Gastroesophageal sphincter (tissue), 4 donors: Measurements from ENCODE around the gene KAZN. TPM values are rescaled to one million over a fixed set of nuclear protein-coding genes. Genes with fewer than 3 reads are reported as not detected.

Experiments
- ATAC-seq: fragments of 150-250 bp; one replicate; pipeline ENCODE4 v1.9.1; 2016; ENCODE audit warnings: mild to moderate bottlenecking, moderate library complexity
- H3K27ac ChIP-seq, 4 donors: fragments of 200-600 bp; sonication (generic) in 3 of 4; 1 replicate in 3 of 4; 2 replicates in 1 of 4; pipeline ENCODE4 v1.5.1; 2016 to 2019
- H3K27me3 ChIP-seq: fragments of 200-600 bp; sonication (generic); one replicate; pipeline ENCODE4 v1.5.1; 2019
- H3K36me3 ChIP-seq, 2 donors: fragments of 200-600 bp; sonication (generic); one replicate each; pipeline ENCODE4 v1.5.1; 2019; ENCODE audit warnings: control low read depth in 1 of 2
- H3K4me1 ChIP-seq, 3 donors: fragments of 200-600 bp; sonication (generic); 1 replicate in 2 of 3; 2 replicates in 1 of 3; pipeline ENCODE4 v1.5.1; 2016 to 2019; ENCODE audit warnings: control low read depth in 2 of 3
- H3K4me3 ChIP-seq, 2 donors: fragments of 200-600 bp; sonication (generic); one replicate each; pipeline ENCODE4 v1.5.1; 2019; ENCODE audit warnings: mild to moderate bottlenecking in 1 of 2, moderate library complexity in 1 of 2
- H3K9me3 ChIP-seq, 3 donors: fragments of 200-600 bp; sonication (generic); one replicate each; pipeline ENCODE4 v1.5.1; 2017 to 2019; ENCODE audit warnings: control low read depth in 2 of 3
- EP300 ChIP-seq: sonication (generic); formaldehyde crosslinking; IDR thresholded peaks from one replicate; pipeline ENCODE4 v1.6.1; 2017; ENCODE audit warnings: antibody characterized with exemption, mild to moderate bottlenecking
- POLR2A ChIP-seq, 2 donors: fragments of 450-650 bp; IDR thresholded peaks; one replicate each; pipeline ENCODE4 v1.6.1; 2017; ENCODE audit warnings: antibody characterized with exemption in 2 of 2, mild to moderate bottlenecking in 2 of 2, moderate library complexity in 1 of 2
- POLR2AphosphoS5 ChIP-seq: sonication (generic); formaldehyde crosslinking; IDR thresholded peaks from one replicate; pipeline ENCODE4 v1.6.1; 2017; ENCODE audit warnings: antibody characterized with exemption
- WGBS, 2 donors: methylation state at CpG; one replicate each; pipeline ENCODE4 v1.1.5; 2018; ENCODE audit warnings: low coverage in 1 of 2; 5-methylcytosine and 5-hydroxymethylcytosine counted together
- total RNA-seq, 4 donors: library from RNA; depleted of rRNA; stranded (reverse); fragments of >200 nt; gene quantifications; one replicate each; pipeline ENCODE4 v1.1.0, GENCODE V29; 2016
- TF ChIP-seq, protein P1 (sequence below), 4 experiments: fragments of 200-600 bp in 2 of 4; fragments of 450-650 bp in 2 of 4; sonication (generic) in 1 of 4; IDR thresholded peaks; one replicate each; pipeline ENCODE4 v1.5.1; 2017 to 2019; ENCODE audit warnings: antibody characterized with exemption in 4 of 4, mild to moderate bottlenecking in 2 of 4, moderate library complexity in 2 of 4

Gene KAZN
- total RNA-seq, 4 donors from 2014 or later = 6.5 to 16.6 (median 11.5) TPM

DNA sequence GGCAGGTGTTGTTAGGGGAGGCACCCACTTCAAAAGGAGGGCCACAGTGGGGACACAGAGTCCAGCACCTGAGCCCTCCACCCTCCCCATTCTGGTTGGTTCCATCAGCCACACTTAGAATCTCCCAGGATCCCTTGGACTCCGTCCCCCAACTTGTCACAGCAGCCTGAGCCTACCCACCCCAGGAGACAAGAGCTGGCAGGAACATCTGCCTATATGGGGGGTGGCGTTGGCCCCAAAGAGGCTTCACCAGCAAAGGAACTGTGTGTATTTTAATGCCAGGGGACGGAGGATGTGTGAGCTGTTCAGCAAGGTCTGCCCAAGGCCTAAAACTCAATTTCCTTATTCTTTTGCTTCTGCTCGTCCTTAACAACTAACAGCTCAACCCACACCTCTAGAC is 468.7 kb downstream of the KAZN start:
- H3K9me3 ChIP-seq = peaks cover 0 to 6% (median 0%) of the 10 kb centered on the region in 3 donors
- H3K36me3 ChIP-seq = peaks cover 0 to 43% of the 10 kb centered on the region in 2 donors
- H3K27ac ChIP-seq = no peak overlapping the region
- TF ChIP-seq EP300 (no peak), POLR2AphosphoS5 (no peak), POLR2A (IDR thresholded peaks at IDR 0.05) (no peak)
- TF ChIP-seq, protein P1, sequence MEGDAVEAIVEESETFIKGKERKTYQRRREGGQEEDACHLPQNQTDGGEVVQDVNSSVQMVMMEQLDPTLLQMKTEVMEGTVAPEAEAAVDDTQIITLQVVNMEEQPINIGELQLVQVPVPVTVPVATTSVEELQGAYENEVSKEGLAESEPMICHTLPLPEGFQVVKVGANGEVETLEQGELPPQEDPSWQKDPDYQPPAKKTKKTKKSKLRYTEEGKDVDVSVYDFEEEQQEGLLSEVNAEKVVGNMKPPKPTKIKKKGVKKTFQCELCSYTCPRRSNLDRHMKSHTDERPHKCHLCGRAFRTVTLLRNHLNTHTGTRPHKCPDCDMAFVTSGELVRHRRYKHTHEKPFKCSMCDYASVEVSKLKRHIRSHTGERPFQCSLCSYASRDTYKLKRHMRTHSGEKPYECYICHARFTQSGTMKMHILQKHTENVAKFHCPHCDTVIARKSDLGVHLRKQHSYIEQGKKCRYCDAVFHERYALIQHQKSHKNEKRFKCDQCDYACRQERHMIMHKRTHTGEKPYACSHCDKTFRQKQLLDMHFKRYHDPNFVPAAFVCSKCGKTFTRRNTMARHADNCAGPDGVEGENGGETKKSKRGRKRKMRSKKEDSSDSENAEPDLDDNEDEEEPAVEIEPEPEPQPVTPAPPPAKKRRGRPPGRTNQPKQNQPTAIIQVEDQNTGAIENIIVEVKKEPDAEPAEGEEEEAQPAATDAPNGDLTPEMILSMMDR (IDR thresholded peaks at IDR 0.05) = no peak
- WGBS, 2 donors = 79 to 100% methylated on average over 2 to 3 of the region's 4 CpGs
- H3K4me3 ChIP-seq = no peak overlapping the region
- no peak for ATAC-seq
- no peaks in the 10 kb centered on the region for H3K4me1 ChIP-seq
- no peaks in the 10 kb centered on the region for H3K27me3 ChIP-seq

DNA sequence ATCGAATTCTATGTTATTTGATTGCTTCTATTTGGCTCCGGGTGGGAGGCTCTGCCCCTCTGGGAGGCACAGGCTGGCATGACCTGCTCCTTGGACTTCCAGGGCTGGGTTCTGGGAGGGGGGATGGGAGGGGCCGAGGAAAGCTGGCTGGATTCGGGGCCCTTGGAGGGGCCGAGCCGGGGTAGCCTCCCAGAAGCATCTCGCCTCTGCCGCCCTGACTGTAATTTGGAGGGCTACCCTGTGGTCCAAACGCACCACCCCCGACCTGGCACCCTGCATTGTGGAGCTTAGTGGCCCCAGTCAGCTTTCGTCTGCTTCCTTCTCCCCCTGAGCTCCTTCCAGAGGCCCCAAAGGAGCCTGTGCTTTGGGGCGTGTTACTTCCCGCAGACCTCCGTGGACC is 469.7 kb downstream of the KAZN start:
- H3K4me3 ChIP-seq = no peak overlapping the region
- no peaks in the 10 kb centered on the region for H3K9me3 ChIP-seq
- ATAC-seq = no peak
- H3K36me3 ChIP-seq = peaks cover 0 to 33% of the 10 kb centered on the region in 2 donors
- no peaks in the 10 kb centered on the region for H3K4me1 ChIP-seq
- no peaks in the 10 kb centered on the region for H3K27me3 ChIP-seq
- peak overlapping the region in 1 of 4 donors; percentile 44 for H3K27ac ChIP-seq
- 91 to 93% methylated on average over 2 to 11 of the region's 14 CpGs for WGBS, 2 donors
- TF ChIP-seq EP300 = no peak
- TF ChIP-seq POLR2AphosphoS5 = no peak
- TF ChIP-seq, protein P1 (IDR thresholded peaks at IDR 0.05) = no peak
- no peak for TF ChIP-seq POLR2A (IDR thresholded peaks at IDR 0.05)

DNA sequence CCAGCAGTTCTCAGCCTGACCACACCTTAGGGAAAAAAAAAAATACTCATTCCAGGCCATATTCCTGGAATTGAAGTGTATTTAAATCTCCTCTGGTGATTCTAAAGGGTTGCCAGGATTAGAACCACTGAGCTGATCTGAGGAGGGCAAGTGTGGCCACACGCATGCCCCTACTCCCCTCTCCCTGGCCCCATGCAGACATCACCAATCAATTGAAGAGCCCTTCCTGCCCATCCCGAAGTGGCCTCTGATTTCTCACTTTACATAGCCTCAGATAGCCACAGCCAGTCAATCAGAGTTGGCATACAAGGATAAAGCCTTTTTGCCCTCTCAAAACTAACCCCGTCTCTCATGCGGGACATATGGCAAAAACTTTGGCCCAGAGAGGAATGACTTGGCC is 470.5 kb downstream of the KAZN start:
- Histone ChIP-seq H3K4me1 (no peaks in the 10 kb centered on the region), H3K9me3 (no peaks in the 10 kb centered on the region), H3K4me3 (no peak overlapping the region), H3K36me3 (peaks cover 0 to 25% of the 10 kb centered on the region in 2 donors), H3K27me3 (no peaks in the 10 kb centered on the region), H3K27ac (no peak overlapping the region)
- no peak for ATAC-seq
- TF ChIP-seq, protein P1 (IDR thresholded peaks at IDR 0.05) = no peak
- 83 to 100% methylated on average over 1 to 3 of the region's 4 CpGs for WGBS, 2 donors

DNA sequence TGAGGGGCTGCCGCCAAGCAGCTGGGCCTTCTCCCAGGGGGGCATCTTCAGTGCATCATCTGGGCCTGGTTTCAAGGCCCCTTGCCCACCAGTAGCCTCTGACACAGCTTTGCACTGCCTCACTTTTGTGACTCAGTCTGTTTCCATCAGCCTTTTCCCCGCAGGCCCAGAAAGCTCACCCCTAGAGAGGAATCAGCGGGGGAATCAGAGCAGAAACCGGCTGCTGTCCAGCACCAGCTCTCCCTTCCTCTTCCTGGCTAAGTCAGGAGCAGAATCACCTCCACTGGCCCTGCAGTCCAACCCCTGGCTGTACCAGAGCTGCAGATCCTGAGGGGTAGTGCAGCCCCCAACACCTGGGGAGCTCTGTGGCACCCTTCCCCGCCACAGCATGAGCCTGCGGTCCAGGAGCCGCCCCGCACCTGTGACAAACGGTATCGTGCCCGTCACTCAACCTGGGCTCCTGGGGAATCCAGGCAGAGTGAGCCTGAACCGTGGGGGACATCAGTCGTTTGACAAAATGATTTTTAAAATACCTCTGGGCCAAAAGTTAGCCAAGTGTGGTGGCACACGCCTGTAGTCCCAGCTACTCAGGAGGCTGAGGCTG is 471.8 kb downstream of the KAZN start:
- no peak for ATAC-seq
- Histone ChIP-seq H3K4me1 (no peaks in the 10 kb centered on the region), H3K4me3 (no peak overlapping the region), H3K9me3 (no peaks in the 10 kb centered on the region), H3K27ac (no peak overlapping the region), H3K36me3 (peaks cover 0 to 18% of the 10 kb centered on the region in 2 donors), H3K27me3 (no peaks in the 10 kb centered on the region)
- TF ChIP-seq, protein P1 (IDR thresholded peaks at IDR 0.05) = no peak
- TF ChIP-seq EP300 (no peak), POLR2AphosphoS5 (no peak), POLR2A (IDR thresholded peaks at IDR 0.05) (no peak)
- 67 to 100% methylated on average over 1 of the region's 14 CpGs for WGBS, 2 donors

DNA sequence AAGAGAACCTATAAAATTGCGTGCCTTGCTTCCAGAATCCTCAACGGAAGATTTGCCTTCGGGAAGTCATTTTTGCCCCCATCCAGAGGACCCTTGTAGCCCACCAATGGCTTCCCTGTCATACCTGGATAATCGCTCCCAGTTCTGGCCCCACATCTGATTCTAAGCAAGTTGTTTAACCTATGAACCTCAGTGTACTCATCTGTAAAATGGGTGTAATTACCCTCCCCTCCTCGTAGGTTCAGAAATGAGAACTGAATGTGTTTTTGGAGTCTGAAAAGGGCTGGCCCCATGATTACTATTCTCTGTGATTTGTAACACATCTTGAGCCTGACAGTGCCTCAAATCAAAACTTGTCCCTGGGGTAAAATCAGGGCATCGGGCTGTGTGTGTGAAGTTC is 473.5 kb downstream of the KAZN start:
- Histone ChIP-seq H3K9me3 (no peaks in the 10 kb centered on the region), H3K4me3 (no peak overlapping the region), H3K36me3 (peaks cover 0 to 2% of the 10 kb centered on the region in 2 donors), H3K27me3 (no peaks in the 10 kb centered on the region), H3K27ac (no peak overlapping the region), H3K4me1 (peaks cover 0 to 12% (median 0%) of the 10 kb centered on the region in 3 donors)
- 94 to 98% methylated on average over 5 to 6 of the region's 6 CpGs for WGBS, 2 donors
- ATAC-seq = no peak
- TF ChIP-seq EP300 (no peak), POLR2AphosphoS5 (no peak), POLR2A (IDR thresholded peaks at IDR 0.05) (no peak)
- TF ChIP-seq, protein P1 (IDR thresholded peaks at IDR 0.05) = no peak
